Esophagus squamous epithelium (tissue), 5 donors: ENCODE data around the gene NCAPH2. TPM values are rescaled to one million over a fixed set of nuclear protein-coding genes. Genes with fewer than 3 reads are reported as not detected.

Experiments
- DNase-seq: peaks from one replicate; lab custom pipeline; 2025; lab: John Stamatoyannopoulos, UW
- H3K27ac ChIP-seq, 4 donors: fragments of 200-600 bp; sonication (generic); one replicate each; pipeline ENCODE4 v1.5.1; 2016 to 2019; ENCODE audit warnings: mild to moderate bottlenecking in 1 of 4
- H3K27me3 ChIP-seq, 4 donors: fragments of 200-600 bp; sonication (generic); 1 replicate in 3 of 4; 2 replicates in 1 of 4; pipeline versions ENCODE4 v1.5.1 to v1.6.0; 2017 to 2021; ENCODE audit warnings: antibody characterized with exemption in 1 of 4
- H3K36me3 ChIP-seq, 3 donors: fragments of 200-600 bp; sonication (generic); one replicate each; pipeline ENCODE4 v1.5.1; 2016 to 2019
- H3K4me1 ChIP-seq, 3 donors: fragments of 200-600 bp; sonication (generic); one replicate each; pipeline ENCODE4 v1.5.1; 2017 to 2019
- H3K4me3 ChIP-seq, 4 donors: fragments of 200-600 bp; sonication (generic); 1 replicate in 3 of 4; 2 replicates in 1 of 4; pipeline ENCODE4 v1.5.1; 2016 to 2019; ENCODE audit warnings: mild to moderate bottlenecking in 2 of 4, moderate library complexity in 1 of 4
- H3K9me3 ChIP-seq, 3 donors: fragments of 200-600 bp; sonication (generic); one replicate each; pipeline ENCODE4 v1.5.1; 2016 to 2019
- POLR2A ChIP-seq, 4 donors: fragments of 450-650 bp; IDR thresholded peaks; one replicate each; pipeline ENCODE4 v1.6.1; 2017; ENCODE audit warnings: antibody characterized with exemption in 4 of 4, mild to moderate bottlenecking in 4 of 4, moderate library complexity in 3 of 4
- WGBS, 2 donors: methylation state at CpG; one replicate each; pipeline ENCODE4 v1.1.5; 2018; 5-methylcytosine and 5-hydroxymethylcytosine counted together
- intact Hi-C: fragments of 100-400 bp; cut with DNase I; formaldehyde crosslinking; loops from one replicate; pipeline ENCODE4 v1.15.0; 2022
- total RNA-seq, 4 donors: library from RNA; depleted of rRNA; stranded (reverse); fragments of >200 nt; gene quantifications; one replicate each; pipeline ENCODE4 v1.1.0, GENCODE V29; 2016
- TF ChIP-seq, protein P1 (sequence below), 6 experiments: fragments of 450-650 bp in 4 of 6; fragments of 200-600 bp in 2 of 6; sonication (generic) in 2 of 6; IDR thresholded peaks; one replicate each; pipeline ENCODE4 v1.5.1; 2016 to 2019; ENCODE audit warnings: antibody characterized with exemption in 6 of 6, mild to moderate bottlenecking in 4 of 6, moderate library complexity in 4 of 6
- donor health status: DM: yes; HTN: yes; CAD: no.

The NCAPH2 gene
- total RNA-seq, 4 donors from 2014 or later, result 30.2 to 42.6 (median 38.5) TPM

DNA sequence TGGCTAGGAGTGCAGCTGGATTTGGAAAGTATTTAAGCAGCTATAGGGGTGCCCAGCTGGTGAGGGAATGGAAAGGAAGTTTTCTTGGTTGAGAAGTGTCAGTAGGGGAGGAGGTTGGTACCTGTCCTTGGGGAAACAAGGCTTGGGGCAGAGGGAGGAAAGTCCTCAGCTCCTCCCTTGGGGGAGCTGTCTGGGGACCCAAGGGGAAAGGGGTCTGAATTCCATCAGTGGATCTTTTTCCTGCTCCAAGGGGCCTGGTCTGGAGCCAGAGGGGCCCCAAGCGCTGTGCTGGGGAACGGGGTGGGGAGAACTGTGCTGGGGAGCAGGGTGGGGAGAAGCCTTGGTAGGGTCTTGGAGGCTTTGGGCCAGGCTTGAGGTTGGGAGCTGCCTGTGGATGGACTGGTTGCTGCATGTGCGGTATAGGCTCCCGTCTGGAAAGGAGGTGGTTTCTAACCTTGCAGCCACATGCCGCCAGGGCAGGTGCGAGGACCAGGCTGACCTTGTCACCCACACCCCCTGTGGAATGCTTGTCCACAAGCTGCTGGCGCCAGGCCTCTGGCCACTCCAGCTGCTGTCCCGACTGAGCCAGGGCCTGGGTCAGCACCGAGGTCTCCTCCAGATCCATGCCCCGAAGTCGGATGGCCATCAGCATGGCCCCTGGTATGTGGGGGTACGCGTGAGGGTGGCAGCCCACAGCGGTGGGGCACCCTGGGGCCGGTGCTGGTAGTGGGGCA, 20.8 kb downstream of the NCAPH2 start:
- H3K36me3 ChIP-seq, result peaks cover 0 to 4% (median 2%) of the 10 kb centered on the region in 3 donors
- 40 to 79% methylated on average over 2 of the region's 15 CpGs for WGBS, 2 donors
- intact Hi-C loops, result loop anchor here (10.0 kb wide), 1 partner anchor 86 kb away; no protein-coding TSS in a partner anchor
- H3K4me3 ChIP-seq, result peak overlapping the region; percentile 54 to 87 (median 64)
- peaks cover 42 to 96% (median 56%) of the 10 kb centered on the region in 3 donors for H3K4me1 ChIP-seq
- TF ChIP-seq POLR2A (IDR thresholded peaks at IDR 0.05), result no peak
- TF ChIP-seq, protein P1, sequence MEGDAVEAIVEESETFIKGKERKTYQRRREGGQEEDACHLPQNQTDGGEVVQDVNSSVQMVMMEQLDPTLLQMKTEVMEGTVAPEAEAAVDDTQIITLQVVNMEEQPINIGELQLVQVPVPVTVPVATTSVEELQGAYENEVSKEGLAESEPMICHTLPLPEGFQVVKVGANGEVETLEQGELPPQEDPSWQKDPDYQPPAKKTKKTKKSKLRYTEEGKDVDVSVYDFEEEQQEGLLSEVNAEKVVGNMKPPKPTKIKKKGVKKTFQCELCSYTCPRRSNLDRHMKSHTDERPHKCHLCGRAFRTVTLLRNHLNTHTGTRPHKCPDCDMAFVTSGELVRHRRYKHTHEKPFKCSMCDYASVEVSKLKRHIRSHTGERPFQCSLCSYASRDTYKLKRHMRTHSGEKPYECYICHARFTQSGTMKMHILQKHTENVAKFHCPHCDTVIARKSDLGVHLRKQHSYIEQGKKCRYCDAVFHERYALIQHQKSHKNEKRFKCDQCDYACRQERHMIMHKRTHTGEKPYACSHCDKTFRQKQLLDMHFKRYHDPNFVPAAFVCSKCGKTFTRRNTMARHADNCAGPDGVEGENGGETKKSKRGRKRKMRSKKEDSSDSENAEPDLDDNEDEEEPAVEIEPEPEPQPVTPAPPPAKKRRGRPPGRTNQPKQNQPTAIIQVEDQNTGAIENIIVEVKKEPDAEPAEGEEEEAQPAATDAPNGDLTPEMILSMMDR (IDR thresholded peaks at IDR 0.05), result no peak
- peaks cover 0 to 31% (median 0%) of the 10 kb centered on the region in 4 donors for H3K27me3 ChIP-seq
- peak overlapping the region; percentile 96 to 100 (median 98) for H3K27ac ChIP-seq
- no peak for DNase-seq
- H3K9me3 ChIP-seq, result no peaks in the 10 kb centered on the region

DNA sequence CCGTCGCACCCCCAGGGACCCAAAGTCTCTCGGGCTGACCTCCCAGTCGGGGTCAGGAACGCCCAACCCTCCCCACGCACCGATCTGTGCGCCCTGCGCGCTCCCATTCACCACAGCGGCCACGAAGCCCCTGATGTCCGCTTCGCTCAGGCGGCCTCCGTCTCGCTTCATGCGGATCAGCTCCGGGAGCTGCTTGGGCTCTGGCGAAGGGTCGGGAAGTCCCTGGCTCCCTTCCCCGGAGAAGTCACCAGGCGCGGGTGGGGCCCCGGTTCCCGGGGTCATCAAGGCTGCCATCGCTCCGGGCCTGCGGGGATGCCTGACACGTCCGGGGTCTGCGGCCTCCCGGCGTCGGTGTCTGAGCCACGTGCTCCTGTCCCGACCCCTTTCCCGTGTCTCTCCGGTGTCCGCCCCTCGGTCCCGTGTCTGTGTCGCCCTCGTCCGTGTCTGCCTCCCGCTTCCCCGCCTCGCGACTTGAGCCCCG, 21.4 kb downstream of the NCAPH2 start:
- TF ChIP-seq POLR2A (IDR thresholded peaks at IDR 0.05), result no peak
- TF ChIP-seq, protein P1 (IDR thresholded peaks at IDR 0.05), result no peak
- 16% methylated on average over 5 of the region's 50 CpGs; no CpG with 5 or more reads in 1 of the 2 donors for WGBS, 2 donors

DNA sequence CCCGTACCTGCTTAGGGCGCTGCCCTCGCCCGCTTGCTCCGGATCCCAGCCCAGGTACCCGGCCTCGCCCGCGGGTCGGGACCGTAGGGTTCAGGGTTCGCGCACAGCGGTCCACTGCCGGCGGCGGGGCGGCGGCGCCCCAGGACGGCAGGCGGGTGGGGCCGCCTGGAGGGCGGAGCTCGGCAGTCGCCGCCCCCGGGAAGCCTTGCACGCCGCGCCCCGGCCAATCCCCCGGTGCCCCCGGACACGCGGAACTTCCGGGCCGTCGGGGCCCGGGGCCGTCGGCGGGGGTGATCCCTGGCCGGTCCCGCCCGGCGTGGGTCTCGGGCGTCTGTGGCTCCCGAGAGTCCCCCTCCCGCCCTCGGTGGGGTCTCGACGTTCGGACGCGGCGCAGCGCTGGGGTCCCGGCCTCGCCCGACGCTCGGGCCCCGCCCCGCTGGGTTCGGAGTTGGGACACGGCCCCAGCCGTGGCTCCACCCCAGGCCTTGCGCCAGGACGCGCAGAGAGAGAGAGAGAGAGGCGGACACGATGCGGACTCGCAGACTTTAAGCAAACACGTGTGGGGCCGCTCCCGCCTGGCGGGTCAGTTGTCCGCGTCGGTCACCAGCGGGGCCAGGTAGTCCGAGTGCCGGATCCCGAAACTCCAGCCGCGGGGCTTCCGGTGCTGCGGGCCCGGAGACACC, 22.0 kb downstream of the NCAPH2 start, which contains the start of gene TYMP:
TYMP (minus strand) TSS at position 116 of the 683 bp plus-strand sequence. CDS start 303 bp downstream, outside the sequence.
- WGBS, 2 donors, result 10% methylated on average over 4 of the region's 92 CpGs; no CpG with 5 or more reads in 1 of the 2 donors
- H3K36me3 ChIP-seq, result no peaks in the 10 kb centered on the region
- intact Hi-C loops, result loop anchor here (10.0 kb wide), 1 partner anchor 85 kb away; no protein-coding TSS in a partner anchor
- TF ChIP-seq POLR2A (IDR thresholded peaks at IDR 0.05), result peak in 3 of 4 donors; percentile 7 to 93 (median 47)
- TF ChIP-seq, protein P1 (IDR thresholded peaks at IDR 0.05), result peak in 2 of 6 experiments; percentile 2 to 15
- H3K27me3 ChIP-seq, result peaks cover 0 to 41% (median 0%) of the 10 kb centered on the region in 4 donors
- peaks cover 31 to 93% (median 44%) of the 10 kb centered on the region in 3 donors for H3K4me1 ChIP-seq
- peak within 1 kb of the TSS; percentile 96 to 100 (median 98) for H3K27ac ChIP-seq
- DNase-seq, result no peak
- H3K4me3 ChIP-seq, result peak within 1 kb of the TSS; percentile 54 to 87 (median 64)
- H3K9me3 ChIP-seq, result no peaks in the 10 kb centered on the region

More for the DNA sequence above, 21.4 kb downstream of the NCAPH2 start:
- H3K9me3 ChIP-seq, result no peaks in the 10 kb centered on the region
- H3K36me3 ChIP-seq, result no peaks in the 10 kb centered on the region
- peaks cover 36 to 96% (median 49%) of the 10 kb centered on the region in 3 donors for H3K4me1 ChIP-seq
- H3K27ac ChIP-seq, result peak overlapping the region; percentile 96 to 100 (median 98)
- intact Hi-C loops, result loop anchor here (10.0 kb wide), 1 partner anchor 85 kb away; no protein-coding TSS in a partner anchor
- DNase-seq, result no peak
- H3K27me3 ChIP-seq, result peaks cover 0 to 35% (median 0%) of the 10 kb centered on the region in 4 donors
- peak overlapping the region; percentile 54 to 87 (median 64) for H3K4me3 ChIP-seq

DNA sequence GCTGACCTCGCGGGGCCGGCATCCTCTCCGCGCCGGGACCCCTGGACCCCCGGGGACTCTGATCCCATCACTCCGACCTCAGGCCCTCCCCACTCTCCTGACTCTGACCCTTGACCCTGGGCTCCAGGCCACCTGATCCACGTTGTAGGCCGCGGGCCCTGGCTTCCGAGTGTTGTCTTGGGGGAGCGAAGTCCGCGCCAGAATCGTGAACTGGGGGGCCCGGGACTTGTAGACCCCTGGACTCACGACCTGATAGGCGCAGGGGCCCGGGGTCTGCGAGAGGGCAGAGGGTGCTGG, 22.5 kb downstream of the NCAPH2 start:
- Histone ChIP-seq H3K4me3 (peak overlapping the region; percentile 54 to 87 (median 64)), H3K36me3 (no peaks in the 10 kb centered on the region), H3K4me1 (peaks cover 31 to 91% (median 42%) of the 10 kb centered on the region in 3 donors), H3K27ac (peak overlapping the region; percentile 96 to 100 (median 98)), H3K9me3 (no peaks in the 10 kb centered on the region), H3K27me3 (peaks cover 0 to 43% (median 0%) of the 10 kb centered on the region in 4 donors)
- no peak for TF ChIP-seq POLR2A (IDR thresholded peaks at IDR 0.05)
- TF ChIP-seq, protein P1 (IDR thresholded peaks at IDR 0.05), result no peak
- WGBS, 2 donors, result no CpG with 5 or more reads among the region's 21 CpGs
- intact Hi-C loops, result no loop called here
- DNase-seq, result no peak
